Activated T-cell treated with anti-CD3 and anti-CD28 coated beads for 24 hours (primary cell): Measurements from ENCODE around the gene ICAM5.
"Not testable (repeated sequence)": the region's sequence is repeated elsewhere in the genome, so short reads cannot be mapped to it uniquely, and the experiment has no call there.

Experiments
- DNase-seq: peaks from one replicate; pipeline ENCODE4 v3.0.0-alpha.2; 2020; ENCODE audit warnings: low read depth

ICAM5 gene

GRCh38 chr19:10320602-10321416 is 31.1 kb downstream of the ICAM5 start:
- no peak for DNase-seq

DNA sequence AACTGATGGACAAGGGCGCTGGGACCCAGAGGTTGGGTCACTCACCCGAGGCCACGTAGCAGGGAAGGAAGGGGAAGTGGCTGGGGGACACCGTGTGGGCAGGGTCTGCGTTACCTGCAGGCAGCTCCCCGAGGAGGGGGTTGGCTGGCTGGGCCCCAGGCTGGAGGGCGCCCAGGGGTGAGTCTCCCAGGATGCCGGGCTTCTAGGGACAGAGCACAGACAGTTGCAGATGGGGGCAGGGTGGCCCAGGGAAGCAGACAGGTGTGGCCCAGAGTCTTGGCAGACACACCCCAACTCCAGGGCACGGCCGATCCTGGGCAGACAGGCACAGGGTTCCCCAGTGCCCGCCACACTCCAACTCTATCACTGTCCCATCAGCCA is 31.7 kb downstream of the ICAM5 start:
- DNase-seq: no peak

DNA sequence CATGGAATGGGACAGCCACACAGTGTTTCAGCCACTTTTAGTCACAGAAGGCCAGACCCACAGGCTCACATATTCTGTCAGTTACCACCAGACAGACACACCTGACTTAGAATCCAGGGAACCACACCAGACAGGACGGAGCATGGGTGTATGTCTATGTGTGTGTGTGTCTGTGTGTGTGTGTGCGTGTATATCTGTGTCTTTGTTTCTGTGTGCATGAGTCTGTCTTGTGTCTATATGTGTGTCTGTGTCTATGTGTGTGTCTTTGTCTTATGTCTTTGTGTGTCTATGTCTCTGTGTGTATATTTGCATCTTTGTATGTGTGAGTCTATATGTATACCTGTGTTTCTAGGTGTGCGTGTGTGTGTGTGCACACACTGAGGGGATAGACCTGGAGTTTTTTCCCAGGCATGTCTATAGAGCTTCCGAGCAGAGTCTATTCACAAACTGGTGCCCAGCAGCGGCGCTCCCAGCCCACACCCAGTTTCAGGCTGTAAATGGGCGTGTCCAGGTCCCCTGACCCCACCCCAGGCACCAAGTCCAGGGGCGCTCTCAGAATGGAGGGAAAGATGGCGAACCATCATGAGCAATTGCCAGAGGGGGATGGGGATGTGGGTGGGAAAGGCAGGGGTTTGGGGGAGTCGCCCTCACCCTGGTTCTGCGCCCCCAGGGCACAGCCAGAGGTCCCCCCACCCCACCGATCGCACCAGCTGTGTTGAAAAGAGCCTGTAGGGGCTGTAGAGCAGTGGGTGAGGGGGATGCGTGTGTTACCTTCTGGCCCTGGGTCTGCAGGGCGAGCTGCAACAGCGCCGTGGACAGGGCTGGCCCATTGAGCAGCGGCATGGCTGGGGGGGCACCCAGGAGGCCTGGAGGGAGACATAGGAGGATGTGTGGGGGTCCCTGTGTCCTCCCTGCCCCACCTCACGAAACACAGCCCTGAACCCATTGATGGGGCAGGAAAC is 32.4 kb downstream of the ICAM5 start:
- no peak for DNase-seq

- no peak for DNase-seq
Observed at GRCh38 chr19:10325732-10326131, 36.0 kb downstream of the ICAM5 start.

- DNase-seq: no peak
Observed at GRCh38 chr19:10327793-10328192, 38.0 kb downstream of the ICAM5 start.

DNA sequence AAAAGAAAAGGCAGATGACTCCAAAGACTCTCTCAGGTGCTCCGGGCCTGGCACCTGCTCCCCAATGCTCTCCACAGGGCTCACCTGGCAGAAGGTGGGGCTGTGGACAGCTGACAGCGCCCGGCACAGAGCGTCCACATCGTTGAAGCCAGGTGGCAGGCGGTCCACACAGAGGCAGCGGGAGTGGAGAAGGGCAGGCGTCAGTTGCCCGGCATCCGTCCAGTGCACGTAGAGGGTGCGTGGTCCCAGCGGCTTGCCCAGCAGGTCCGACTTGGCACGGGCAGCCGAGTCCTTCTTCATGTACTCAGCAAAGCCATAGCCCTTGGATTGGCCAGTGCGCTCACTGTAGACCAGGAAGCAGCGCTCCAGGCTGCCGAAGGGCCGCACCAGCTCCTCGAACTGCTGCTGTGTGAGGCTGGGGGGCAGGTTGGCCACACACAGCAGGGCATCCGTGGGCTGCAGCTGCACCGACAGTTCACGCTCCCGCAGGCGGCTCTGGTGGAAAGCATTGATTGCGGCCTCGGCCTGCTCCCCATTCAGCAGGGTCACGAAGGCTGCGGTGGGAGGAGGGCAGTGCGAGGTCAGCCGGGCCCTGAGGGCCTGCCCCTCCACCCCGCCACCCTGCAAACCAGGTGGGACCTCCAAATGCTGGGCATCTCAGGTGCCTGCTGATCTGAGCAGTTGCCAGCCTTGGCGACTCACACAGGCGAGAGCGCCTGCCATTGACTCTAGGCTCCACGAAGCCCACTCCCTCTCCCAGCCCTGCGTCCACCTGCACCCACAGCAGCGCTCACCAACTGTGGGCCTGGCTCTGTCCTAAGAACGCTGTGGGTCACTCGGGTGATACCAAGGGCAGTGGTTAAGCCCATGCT is 39.0 kb downstream of the ICAM5 start:
- no peak for DNase-seq

- no peak for DNase-seq
Observed at GRCh38 chr19:10329555-10329954, 39.8 kb downstream of the ICAM5 start.

GRCh38 chr19:10332158-10332964 is 42.6 kb downstream of the ICAM5 start:
- DNase-seq: no peak

DNA sequence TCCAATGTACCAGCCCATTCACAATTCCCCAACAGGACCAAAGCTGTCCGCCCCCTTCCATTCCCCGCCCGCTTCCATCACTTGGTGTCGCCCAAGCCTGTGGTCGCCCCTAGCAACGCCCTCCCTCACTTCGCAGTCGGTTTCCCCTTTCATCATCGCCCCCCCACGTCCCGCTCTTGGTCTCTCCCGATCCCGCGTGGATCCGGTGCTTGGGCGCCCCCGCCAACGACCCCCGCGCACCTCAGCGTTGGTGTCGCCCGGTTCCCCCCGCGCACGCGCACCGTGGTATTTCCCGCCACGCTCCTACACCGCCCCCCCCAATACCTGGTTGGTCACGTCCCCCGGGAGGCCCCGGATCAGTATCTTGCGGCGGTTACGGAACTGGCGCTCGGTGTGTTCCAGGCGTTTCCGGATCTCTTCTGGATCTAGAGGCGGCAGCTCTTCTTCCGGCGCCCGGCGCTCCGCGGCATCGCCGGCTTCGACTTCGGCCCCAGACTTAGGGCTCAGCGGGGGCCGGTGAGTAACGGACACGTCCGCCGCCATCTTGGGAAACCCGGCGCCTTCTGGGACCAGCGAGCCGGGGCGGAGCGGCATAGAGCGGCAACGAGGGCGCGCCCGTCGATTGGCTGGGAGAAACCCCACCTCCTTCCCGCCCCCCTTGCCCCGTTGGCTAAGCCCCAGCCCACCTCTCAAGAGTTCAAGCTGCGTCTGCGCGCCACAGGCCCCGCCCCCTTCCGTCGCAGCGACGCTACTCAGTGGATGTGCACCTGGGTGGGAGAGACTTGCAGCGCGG is 43.4 kb downstream of the ICAM5 start, which contains the start of gene RAVER1:
Gene RAVER1 (minus strand): TSS at position 565 of the 793 bp plus-strand sequence. CDS start 22 bp downstream, at position 543.
- DNase-seq: peak; percentile 97

GRCh38 chr19:10333758-10334587 is 44.2 kb downstream of the ICAM5 start:
- no peak for DNase-seq

DNA sequence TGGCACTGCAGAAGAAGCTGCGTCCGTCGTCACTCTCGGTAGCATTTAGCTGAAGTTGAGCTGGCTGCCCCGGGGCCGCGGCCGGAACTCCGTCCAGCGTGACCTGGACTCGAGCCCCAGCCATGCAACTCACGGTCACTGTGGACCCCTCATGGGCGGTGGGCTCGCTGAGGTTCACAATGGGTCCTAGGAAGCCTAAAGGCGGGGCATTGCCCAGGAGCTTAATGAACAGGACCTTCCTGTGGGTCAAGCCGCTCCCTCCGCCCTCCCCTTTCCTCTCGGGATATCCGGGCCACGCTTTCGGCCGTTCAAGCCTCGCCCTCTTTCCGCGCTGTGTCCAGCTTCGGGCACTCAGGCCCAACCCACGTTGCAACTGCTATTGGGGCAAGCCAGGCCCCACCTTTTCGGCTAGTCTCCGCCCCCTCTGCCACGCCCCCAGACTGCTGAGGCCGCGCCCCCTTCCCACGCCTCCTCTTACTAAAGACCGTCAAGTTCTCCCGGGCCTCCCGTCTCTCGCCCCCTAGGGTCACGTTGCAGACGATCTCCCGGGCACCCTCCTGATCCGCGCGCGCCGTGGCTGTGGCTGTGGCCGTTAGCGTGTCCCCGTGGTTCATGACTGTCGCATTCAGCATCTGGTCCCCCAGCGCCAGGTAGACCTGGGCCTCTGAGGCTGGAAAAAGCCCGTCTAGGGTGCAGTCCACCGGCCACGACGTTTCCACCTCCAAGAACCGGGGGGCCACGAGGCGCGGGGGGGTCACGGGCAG is 45.0 kb downstream of the ICAM5 start:
- peak; percentile 41 for DNase-seq

- no peak for DNase-seq
Observed at GRCh38 chr19:10335352-10335985, 45.7 kb downstream of the ICAM5 start.

GRCh38 chr19:10336725-10337124 is 47.0 kb downstream of the ICAM5 start:
- not testable (repeated sequence) for DNase-seq

DNA sequence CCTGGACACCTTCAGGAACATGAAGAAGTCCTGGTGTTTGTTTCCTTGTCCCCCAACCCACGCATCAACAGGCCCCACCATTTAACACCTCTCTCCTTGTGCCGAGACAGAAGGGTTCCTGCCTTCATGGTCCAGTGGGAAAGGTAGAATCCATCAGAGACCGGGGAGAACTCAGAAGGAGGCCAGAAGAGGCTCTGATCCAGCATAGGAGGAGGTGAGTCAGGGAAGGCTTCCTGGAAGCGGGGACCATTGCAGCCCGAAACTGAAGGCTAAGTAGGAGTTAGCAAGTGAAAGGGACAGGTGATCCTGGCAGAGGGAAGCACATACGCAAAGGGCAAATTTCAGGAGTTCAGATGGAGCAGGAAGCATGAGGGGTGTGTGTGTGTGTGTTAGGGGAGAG is 49.2 kb downstream of the ICAM5 start:
- DNase-seq: no peak

GRCh38 chr19:10339380-10339960 is 49.7 kb downstream of the ICAM5 start, which contains the start of gene ICAM3:
TSS of gene ICAM3 (minus strand) at chr19:10339624. CDS start at chr19:10339614, 10 bp downstream.
- peak; percentile 60 for DNase-seq

- no peak for DNase-seq
Observed at GRCh38 chr19:10339977-10340376, 50.2 kb downstream of the ICAM5 start.

DNA sequence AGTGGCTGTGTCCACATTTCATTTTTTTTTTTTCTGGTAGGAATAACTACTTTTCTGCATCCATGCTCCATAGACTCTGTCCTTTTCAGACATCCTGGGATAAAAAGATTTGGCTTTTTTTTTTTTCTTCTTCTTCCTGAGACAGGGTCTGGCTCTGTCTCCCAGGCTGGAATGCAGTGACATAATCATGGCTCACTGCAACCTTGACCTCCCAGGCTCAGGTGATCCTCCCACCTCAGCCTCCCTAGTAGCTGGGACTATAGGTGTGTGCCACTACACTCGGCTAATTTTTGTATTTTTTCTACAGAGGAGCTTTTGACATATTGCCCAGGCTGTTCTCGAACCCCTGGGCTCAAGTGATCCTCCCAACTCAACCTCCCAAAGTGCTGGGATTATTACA is 53.7 kb downstream of the ICAM5 start:
- no peak for DNase-seq
